HS-5 (cell line): ENCODE results near the gene ARL6IP4.

ENCODE experiments used
- DNase-seq: peaks from one replicate; pipeline ENCODE4 v3.0.0-alpha.2; 2012; ENCODE audit warnings: low read depth

ARL6IP4 gene

GRCh38 chr12:122958198-122958888 lies 22.1 kb upstream of the ARL6IP4 start:
- no peak for DNase-seq

- DNase-seq, result no peak
Measured at GRCh38 chr12:122959566-122960192, 20.8 kb upstream of the ARL6IP4 start.

- DNase-seq, result no peak
Measured at GRCh38 chr12:122960193-122960569, 20.3 kb upstream of the ARL6IP4 start.

- DNase-seq, result no peak
Measured at GRCh38 chr12:122961531-122962329, 18.8 kb upstream of the ARL6IP4 start.

GRCh38 chr12:122963941-122964265 lies 16.6 kb upstream of the ARL6IP4 start:
- DNase-seq, result no peak

GRCh38 chr12:122964439-122965257 lies 15.8 kb upstream of the ARL6IP4 start:
- no peak for DNase-seq

GRCh38 chr12:122965321-122965751 lies 15.1 kb upstream of the ARL6IP4 start:
- DNase-seq, result no peak

GRCh38 chr12:122965851-122966742 lies 14.4 kb upstream of the ARL6IP4 start, which contains the start of gene ABCB9:
ABCB9 (minus strand) TSS chr12:122966463; CDS start chr12:122960235, 6,228 bp downstream.
- DNase-seq, result no peak

- DNase-seq, result no peak
Measured at GRCh38 chr12:122966743-122967550, 13.5 kb upstream of the ARL6IP4 start.

- DNase-seq, result no peak
Measured at GRCh38 chr12:122968104-122968503, 12.4 kb upstream of the ARL6IP4 start.

GRCh38 chr12:122969676-122970075 lies 10.8 kb upstream of the ARL6IP4 start:
- no peak for DNase-seq

- peak; percentile 94 for DNase-seq
Measured at GRCh38 chr12:122974274-122974891, 6.1 kb upstream of the ARL6IP4 start.

GRCh38 chr12:122974892-122975789 lies 5.3 kb upstream of the ARL6IP4 start, which contains the start of gene OGFOD2:
OGFOD2 (plus strand) TSS chr12:122975244; CDS start chr12:122975252, 8 bp downstream.
- peak; percentile 70 for DNase-seq

- no peak for DNase-seq
Measured at GRCh38 chr12:122975790-122976647, 4.5 kb upstream of the ARL6IP4 start.

GRCh38 chr12:122976648-122976975 lies 3.9 kb upstream of the ARL6IP4 start:
- DNase-seq, result no peak

GRCh38 chr12:122977153-122977552 lies 3.3 kb upstream of the ARL6IP4 start:
- no peak for DNase-seq

GRCh38 chr12:122977655-122978392 lies 2.7 kb upstream of the ARL6IP4 start:
- DNase-seq, result no peak
